Thyroid gland (tissue), 4 donors: ENCODE data around the gene CNPPD1.

Experiments used
- POLR2A ChIP-seq, 2 donors: fragments of 450-650 bp; IDR thresholded peaks; one replicate each; pipeline ENCODE4 v1.6.1; 2017; ENCODE audit warnings: antibody characterized with exemption in 2 of 2, mild to moderate bottlenecking in 2 of 2, moderate library complexity in 1 of 2
- TF ChIP-seq, protein P1 (sequence below), 6 experiments: fragments of 200-600 bp in 3 of 6; fragments of 450-650 bp in 3 of 6; sonication (generic) in 3 of 6; IDR thresholded peaks; one replicate each; pipeline ENCODE4 v1.5.1; 2016 to 2019; ENCODE audit warnings: antibody characterized with exemption in 6 of 6, mild to moderate bottlenecking in 2 of 6, inconsistent platforms in 1 of 6, moderate library complexity in 1 of 6

DNA sequence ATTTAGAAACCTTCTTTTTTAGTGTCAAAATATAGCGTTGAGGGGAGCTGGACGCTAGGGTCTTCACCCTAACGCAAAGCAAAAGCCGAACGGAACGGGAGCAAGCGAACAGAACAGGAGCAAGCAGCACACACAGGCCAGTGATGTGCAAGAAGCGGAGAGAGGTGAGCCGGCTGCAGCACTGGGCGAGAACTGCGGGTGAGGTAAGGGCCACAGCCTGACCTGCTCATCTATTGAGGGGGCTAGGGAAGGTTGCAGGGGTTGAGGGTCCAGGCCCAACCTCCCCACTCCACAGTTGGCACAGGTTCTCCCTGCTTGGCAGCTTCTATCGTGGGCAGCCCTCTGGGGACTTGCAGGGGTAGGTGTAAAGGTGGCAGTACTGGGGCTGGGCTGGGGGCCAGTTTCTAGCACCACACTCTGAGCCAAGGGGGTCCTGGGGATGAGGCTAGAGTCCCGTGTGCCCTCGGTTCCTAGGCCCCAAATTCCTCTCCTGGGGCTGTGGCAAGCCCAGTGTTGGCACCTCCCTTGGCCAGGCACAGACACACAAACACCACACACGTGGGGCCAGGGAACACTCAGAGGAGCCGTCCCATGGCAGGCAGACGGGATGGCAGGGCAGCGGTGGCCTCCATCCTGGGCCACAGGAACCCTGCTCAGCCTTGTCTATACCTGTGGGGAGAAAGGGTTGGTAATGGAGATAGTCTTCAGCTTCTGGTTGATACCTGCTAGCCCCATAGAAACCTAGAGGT, 43.2 kb upstream of the CNPPD1 start:
- TF ChIP-seq, protein P1, sequence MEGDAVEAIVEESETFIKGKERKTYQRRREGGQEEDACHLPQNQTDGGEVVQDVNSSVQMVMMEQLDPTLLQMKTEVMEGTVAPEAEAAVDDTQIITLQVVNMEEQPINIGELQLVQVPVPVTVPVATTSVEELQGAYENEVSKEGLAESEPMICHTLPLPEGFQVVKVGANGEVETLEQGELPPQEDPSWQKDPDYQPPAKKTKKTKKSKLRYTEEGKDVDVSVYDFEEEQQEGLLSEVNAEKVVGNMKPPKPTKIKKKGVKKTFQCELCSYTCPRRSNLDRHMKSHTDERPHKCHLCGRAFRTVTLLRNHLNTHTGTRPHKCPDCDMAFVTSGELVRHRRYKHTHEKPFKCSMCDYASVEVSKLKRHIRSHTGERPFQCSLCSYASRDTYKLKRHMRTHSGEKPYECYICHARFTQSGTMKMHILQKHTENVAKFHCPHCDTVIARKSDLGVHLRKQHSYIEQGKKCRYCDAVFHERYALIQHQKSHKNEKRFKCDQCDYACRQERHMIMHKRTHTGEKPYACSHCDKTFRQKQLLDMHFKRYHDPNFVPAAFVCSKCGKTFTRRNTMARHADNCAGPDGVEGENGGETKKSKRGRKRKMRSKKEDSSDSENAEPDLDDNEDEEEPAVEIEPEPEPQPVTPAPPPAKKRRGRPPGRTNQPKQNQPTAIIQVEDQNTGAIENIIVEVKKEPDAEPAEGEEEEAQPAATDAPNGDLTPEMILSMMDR (IDR thresholded peaks at IDR 0.05) = no peak
- no peak for TF ChIP-seq POLR2A (IDR thresholded peaks at IDR 0.05)
